Measurements from ENCODE around the gene ZNF324. TPM values are rescaled to one million over a fixed set of nuclear protein-coding genes. Genes with fewer than 3 reads are reported as not detected.

ZNF324 gene
- total and polyA plus RNA-seq, 4 donors, result 4.6 to 13.9 (median 8.9) TPM

DNA sequence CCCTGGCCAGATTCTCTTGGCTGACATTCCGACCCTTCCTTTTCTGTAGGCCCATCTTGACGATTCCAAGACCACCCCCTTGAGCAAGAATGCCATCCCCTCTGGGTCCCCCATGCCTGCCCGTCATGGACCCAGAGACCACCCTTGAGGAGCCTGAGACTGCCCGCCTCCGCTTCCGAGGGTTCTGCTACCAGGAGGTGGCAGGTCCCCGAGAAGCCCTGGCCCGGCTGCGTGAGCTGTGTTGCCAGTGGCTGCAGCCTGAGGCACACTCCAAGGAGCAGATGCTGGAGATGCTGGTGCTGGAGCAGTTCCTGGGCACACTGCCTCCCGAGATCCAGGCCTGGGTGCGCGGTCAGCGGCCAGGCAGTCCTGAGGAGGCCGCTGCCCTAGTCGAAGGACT, 10.2 kb downstream of the ZNF324 start:
- no peak for DNase-seq
- Histone ChIP-seq H3K4me3 (no peak overlapping the region), H3K4me1 (ENCODE audit: control insufficient read depth in 5 of 5, insufficient read depth in 5 of 5, low read length in 5 of 5) (peaks cover 0 to 15% (median 5%) of the 10 kb centered on the region in 5 donors), H3K36me3 (ENCODE audit: control insufficient read depth in 4 of 4, insufficient read depth in 4 of 4, low read length in 4 of 4) (peaks cover 0 to 32% (median 13%) of the 10 kb centered on the region in 4 donors), H3K9me3 (ENCODE audit: control insufficient read depth in 4 of 4, insufficient read depth in 3 of 4, low read length in 3 of 4) (no peaks in the 10 kb centered on the region), H3K27me3 (ENCODE audit: control insufficient read depth in 3 of 3, insufficient read depth in 3 of 3, low read length in 2 of 3) (no peaks in the 10 kb centered on the region), H3K9ac (ENCODE audit: insufficient read depth in 1 of 2, low read length in 2 of 2) (peak overlapping the region; percentile 78 to 84), H3K27ac (ENCODE audit: low read depth in 1 of 2, low read length in 1 of 2) (peak overlapping the region in 1 of 2 donors; percentile 86)
- ATAC-seq (ENCODE audit: insufficient read depth, low FRiP score), result no peak
- TF ChIP-seq, protein P1, sequence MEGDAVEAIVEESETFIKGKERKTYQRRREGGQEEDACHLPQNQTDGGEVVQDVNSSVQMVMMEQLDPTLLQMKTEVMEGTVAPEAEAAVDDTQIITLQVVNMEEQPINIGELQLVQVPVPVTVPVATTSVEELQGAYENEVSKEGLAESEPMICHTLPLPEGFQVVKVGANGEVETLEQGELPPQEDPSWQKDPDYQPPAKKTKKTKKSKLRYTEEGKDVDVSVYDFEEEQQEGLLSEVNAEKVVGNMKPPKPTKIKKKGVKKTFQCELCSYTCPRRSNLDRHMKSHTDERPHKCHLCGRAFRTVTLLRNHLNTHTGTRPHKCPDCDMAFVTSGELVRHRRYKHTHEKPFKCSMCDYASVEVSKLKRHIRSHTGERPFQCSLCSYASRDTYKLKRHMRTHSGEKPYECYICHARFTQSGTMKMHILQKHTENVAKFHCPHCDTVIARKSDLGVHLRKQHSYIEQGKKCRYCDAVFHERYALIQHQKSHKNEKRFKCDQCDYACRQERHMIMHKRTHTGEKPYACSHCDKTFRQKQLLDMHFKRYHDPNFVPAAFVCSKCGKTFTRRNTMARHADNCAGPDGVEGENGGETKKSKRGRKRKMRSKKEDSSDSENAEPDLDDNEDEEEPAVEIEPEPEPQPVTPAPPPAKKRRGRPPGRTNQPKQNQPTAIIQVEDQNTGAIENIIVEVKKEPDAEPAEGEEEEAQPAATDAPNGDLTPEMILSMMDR (IDR thresholded peaks at IDR 0.05; ENCODE audit: control extremely low read depth, extremely low read depth), result no peak
- 90 to 94% methylated on average over 15 of the region's 15 CpGs for WGBS, 2 donors

DNA sequence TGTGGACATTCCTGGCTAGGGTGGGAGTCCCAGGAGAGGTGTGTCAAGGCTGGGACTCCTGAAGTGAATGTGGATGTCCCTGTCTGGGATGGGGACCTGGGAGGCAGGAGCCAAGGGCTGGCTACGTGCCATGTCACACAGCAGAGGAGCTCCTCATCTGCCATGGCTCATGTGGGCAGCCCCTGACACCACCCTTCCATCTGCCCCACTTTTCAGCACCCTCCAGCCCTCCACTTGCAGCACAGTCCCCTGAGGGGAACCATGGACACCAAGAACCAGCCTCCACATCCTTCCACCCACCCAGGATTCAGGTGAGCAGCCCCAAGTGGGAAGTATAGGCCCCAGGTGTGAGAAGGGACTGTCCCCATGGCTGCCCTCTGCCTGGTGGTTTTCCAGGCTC, 11.0 kb downstream of the ZNF324 start:
- H3K9ac ChIP-seq (ENCODE audit: insufficient read depth in 1 of 2, low read length in 2 of 2), result no peak overlapping the region
- no peaks in the 10 kb centered on the region for H3K27me3 ChIP-seq (ENCODE audit: control insufficient read depth in 3 of 3, insufficient read depth in 3 of 3, low read length in 2 of 3)
- WGBS, 2 donors, result 100% methylated on average over 1 of the region's 1 CpG
- ATAC-seq (ENCODE audit: insufficient read depth, low FRiP score) (no peak), DNase-seq (no peak)
- H3K4me1 ChIP-seq (ENCODE audit: control insufficient read depth in 5 of 5, insufficient read depth in 5 of 5, low read length in 5 of 5), result peaks cover 0 to 15% (median 5%) of the 10 kb centered on the region in 5 donors
- H3K9me3 ChIP-seq (ENCODE audit: control insufficient read depth in 4 of 4, insufficient read depth in 3 of 4, low read length in 3 of 4), result no peaks in the 10 kb centered on the region
- H3K27ac ChIP-seq (ENCODE audit: low read depth in 1 of 2, low read length in 1 of 2), result no peak overlapping the region
- TF ChIP-seq, protein P1 (IDR thresholded peaks at IDR 0.05; ENCODE audit: control extremely low read depth, extremely low read depth), result no peak
- no peak overlapping the region for H3K4me3 ChIP-seq
- peaks cover 0 to 24% (median 11%) of the 10 kb centered on the region in 4 donors for H3K36me3 ChIP-seq (ENCODE audit: control insufficient read depth in 4 of 4, insufficient read depth in 4 of 4, low read length in 4 of 4)

DNA sequence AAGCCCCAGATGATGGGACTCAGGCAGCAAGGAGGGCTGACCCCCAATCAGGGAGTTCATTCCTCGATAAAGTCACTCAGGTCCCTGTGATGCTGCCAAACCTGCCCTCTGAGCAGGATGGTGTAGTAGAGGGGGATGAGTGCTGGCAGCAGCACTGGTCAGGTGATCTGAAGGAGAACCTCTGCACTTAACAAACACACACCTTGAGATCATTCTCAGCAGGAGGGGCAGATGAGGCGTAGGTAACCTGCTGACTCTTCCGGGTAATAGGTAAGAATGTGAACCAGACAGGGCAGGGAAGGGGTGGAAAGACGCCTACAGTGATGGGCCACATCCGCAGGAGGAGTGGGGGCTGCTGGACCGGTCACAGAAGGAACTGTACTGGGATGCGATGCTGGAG, 12.4 kb downstream of the ZNF324 start:
- no peak for ATAC-seq (ENCODE audit: insufficient read depth, low FRiP score)
- Histone ChIP-seq H3K27ac (ENCODE audit: low read depth in 1 of 2, low read length in 1 of 2) (no peak overlapping the region), H3K9ac (ENCODE audit: insufficient read depth in 1 of 2, low read length in 2 of 2) (no peak overlapping the region), H3K27me3 (ENCODE audit: control insufficient read depth in 3 of 3, insufficient read depth in 3 of 3, low read length in 2 of 3) (no peaks in the 10 kb centered on the region), H3K4me3 (no peak overlapping the region), H3K36me3 (ENCODE audit: control insufficient read depth in 4 of 4, insufficient read depth in 4 of 4, low read length in 4 of 4) (peaks cover 0 to 21% (median 4%) of the 10 kb centered on the region in 4 donors), H3K9me3 (ENCODE audit: control insufficient read depth in 4 of 4, insufficient read depth in 3 of 4, low read length in 3 of 4) (no peaks in the 10 kb centered on the region), H3K4me1 (ENCODE audit: control insufficient read depth in 5 of 5, insufficient read depth in 5 of 5, low read length in 5 of 5) (peaks cover 0 to 15% (median 5%) of the 10 kb centered on the region in 5 donors)
- WGBS, 2 donors, result 85 to 93% methylated on average over 7 of the region's 7 CpGs
- no peak for DNase-seq
- TF ChIP-seq, protein P1 (IDR thresholded peaks at IDR 0.05; ENCODE audit: control extremely low read depth, extremely low read depth), result no peak

Data from lung (tissue), 12 donors.